Ishikawa (cell line): ENCODE measurements around the gene PRUNE2.

ENCODE experiments used
- CEBPB ChIP-seq: IDR thresholded peaks from 2 replicates; pipeline ENCODE4 v1.6.1; 2012
- CREB1 ChIP-seq: IDR thresholded peaks from 2 replicates; pipeline ENCODE4 v1.6.1; 2012; ENCODE audit warnings: low read depth
- EGR1 ChIP-seq: IDR thresholded peaks from 2 replicates; pipeline ENCODE4 v1.6.1; 2012
- EP300 ChIP-seq: IDR thresholded peaks from 2 replicates; pipeline ENCODE4 v1.6.1; 2012; ENCODE audit warnings: borderline replicate concordance
- FOXM1 ChIP-seq: IDR thresholded peaks from 2 replicates; pipeline ENCODE4 v1.6.1; 2012; ENCODE audit warnings: low read depth, borderline replicate concordance
- NFIC ChIP-seq: IDR thresholded peaks from 2 replicates; pipeline ENCODE4 v1.6.1; 2012
- RAD21 ChIP-seq: IDR thresholded peaks from 2 replicates; pipeline ENCODE4 v1.6.1; 2012; ENCODE audit warnings: low read depth
- TAF1 ChIP-seq: IDR thresholded peaks from 2 replicates; pipeline ENCODE4 v1.6.1; 2012; ENCODE audit warnings: low read depth, mild to moderate bottlenecking
- TCF12 ChIP-seq: IDR thresholded peaks from 2 replicates; pipeline ENCODE4 v1.6.1; 2012; ENCODE audit warnings: low read depth
- TEAD4 ChIP-seq: IDR thresholded peaks from 2 replicates; pipeline ENCODE4 v1.6.1; 2012
- YY1 ChIP-seq: IDR thresholded peaks from 2 replicates; pipeline ENCODE4 v1.6.1; 2012; ENCODE audit warnings: low read depth
- ZBTB7A ChIP-seq: IDR thresholded peaks from 2 replicates; pipeline ENCODE4 v1.6.1; 2012; ENCODE audit warnings: low read depth
- TF ChIP-seq, protein P1 (sequence below): IDR thresholded peaks from 2 replicates; pipeline ENCODE4 v1.6.1; 2012
- TF ChIP-seq, protein P2 (sequence below): IDR thresholded peaks from 2 replicates; pipeline ENCODE4 v1.6.1; 2012
- TF ChIP-seq, protein P3 (sequence below): IDR thresholded peaks from 2 replicates; pipeline ENCODE4 v1.6.1; 2012; ENCODE audit warnings: low read depth, mild to moderate bottlenecking

PRUNE2 gene

DNA sequence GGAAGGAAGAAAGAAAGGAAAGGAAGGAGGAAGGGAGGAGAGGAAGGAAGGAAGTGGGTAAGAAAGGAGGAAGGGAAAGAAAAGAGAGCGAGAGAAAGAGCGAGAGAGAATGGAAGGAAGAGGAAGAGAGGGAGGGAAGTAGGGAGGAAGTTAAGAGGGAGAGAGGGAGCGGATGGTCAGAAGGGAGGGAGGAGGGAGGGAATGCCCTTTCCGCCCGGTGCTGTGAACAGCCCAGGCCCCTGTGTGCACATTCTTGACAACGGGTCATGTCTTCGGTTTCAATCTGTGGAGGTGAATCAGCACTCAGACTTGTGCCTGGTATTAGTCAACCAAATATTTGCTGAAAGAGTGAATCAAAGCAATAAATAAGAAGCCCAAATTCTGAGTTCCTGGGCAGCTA is 39.2 kb downstream of the PRUNE2 start:
- TF ChIP-seq NFIC (no peak), TCF12 (no peak)

DNA sequence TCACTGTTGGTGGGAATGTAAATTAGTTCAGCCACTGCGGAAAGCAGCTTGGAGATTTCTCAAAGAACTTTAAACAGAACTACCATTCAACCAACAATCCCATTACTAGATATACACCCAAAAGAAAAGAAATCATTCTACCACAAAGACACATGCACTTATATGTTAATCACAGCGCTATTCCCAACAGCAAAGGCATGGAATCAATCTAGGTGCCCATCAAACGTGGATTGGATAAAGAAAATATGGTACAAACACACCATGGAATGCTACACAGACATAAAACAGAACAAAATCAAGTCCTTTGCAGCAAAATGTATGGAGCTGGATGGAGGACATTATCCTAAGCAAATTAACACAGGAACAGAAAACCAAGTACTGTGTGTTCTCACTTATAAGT is 42.1 kb downstream of the PRUNE2 start:
- TF ChIP-seq TAF1 (no peak), YY1 (no peak), TCF12 (no peak), TEAD4 (no peak), NFIC (no peak), FOXM1 (no peak), EGR1 (no peak), RAD21 (no peak), CEBPB (no peak), EP300 (no peak), CREB1 (no peak), ZBTB7A (no peak)
- TF ChIP-seq, protein P1, sequence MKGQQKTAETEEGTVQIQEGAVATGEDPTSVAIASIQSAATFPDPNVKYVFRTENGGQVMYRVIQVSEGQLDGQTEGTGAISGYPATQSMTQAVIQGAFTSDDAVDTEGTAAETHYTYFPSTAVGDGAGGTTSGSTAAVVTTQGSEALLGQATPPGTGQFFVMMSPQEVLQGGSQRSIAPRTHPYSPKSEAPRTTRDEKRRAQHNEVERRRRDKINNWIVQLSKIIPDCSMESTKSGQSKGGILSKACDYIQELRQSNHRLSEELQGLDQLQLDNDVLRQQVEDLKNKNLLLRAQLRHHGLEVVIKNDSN: no peak
- TF ChIP-seq, protein P2, sequence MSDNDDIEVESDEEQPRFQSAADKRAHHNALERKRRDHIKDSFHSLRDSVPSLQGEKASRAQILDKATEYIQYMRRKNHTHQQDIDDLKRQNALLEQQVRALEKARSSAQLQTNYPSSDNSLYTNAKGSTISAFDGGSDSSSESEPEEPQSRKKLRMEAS: no peak
- TF ChIP-seq, protein P3, sequence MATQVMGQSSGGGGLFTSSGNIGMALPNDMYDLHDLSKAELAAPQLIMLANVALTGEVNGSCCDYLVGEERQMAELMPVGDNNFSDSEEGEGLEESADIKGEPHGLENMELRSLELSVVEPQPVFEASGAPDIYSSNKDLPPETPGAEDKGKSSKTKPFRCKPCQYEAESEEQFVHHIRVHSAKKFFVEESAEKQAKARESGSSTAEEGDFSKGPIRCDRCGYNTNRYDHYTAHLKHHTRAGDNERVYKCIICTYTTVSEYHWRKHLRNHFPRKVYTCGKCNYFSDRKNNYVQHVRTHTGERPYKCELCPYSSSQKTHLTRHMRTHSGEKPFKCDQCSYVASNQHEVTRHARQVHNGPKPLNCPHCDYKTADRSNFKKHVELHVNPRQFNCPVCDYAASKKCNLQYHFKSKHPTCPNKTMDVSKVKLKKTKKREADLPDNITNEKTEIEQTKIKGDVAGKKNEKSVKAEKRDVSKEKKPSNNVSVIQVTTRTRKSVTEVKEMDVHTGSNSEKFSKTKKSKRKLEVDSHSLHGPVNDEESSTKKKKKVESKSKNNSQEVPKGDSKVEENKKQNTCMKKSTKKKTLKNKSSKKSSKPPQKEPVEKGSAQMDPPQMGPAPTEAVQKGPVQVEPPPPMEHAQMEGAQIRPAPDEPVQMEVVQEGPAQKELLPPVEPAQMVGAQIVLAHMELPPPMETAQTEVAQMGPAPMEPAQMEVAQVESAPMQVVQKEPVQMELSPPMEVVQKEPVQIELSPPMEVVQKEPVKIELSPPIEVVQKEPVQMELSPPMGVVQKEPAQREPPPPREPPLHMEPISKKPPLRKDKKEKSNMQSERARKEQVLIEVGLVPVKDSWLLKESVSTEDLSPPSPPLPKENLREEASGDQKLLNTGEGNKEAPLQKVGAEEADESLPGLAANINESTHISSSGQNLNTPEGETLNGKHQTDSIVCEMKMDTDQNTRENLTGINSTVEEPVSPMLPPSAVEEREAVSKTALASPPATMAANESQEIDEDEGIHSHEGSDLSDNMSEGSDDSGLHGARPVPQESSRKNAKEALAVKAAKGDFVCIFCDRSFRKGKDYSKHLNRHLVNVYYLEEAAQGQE: no peak

DNA sequence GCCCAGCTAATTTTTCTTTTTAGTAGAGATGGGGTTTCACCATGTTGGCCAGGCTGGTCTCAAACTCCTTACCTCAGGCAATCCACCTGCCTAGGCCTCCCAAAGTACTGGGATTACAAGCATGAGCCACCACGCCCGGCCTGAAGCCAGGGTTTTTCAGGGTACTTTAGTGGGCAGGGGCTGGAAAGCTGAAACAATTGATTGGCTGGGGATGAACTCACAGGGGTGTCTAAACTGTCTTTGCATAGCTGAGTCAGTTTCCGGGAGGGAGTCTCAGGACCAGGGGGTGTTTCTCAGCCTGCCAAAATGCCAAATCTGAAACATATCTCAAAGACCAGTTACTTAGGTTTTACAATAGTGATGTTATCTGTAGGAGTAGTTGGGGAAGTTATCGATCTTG is 46.1 kb downstream of the PRUNE2 start:
- TF ChIP-seq FOXM1: no peak
- no peak for TF ChIP-seq CEBPB
- TF ChIP-seq EP300: no peak
- TF ChIP-seq, protein P1: no peak
- no peak for TF ChIP-seq ZBTB7A
- no peak for TF ChIP-seq EGR1

DNA sequence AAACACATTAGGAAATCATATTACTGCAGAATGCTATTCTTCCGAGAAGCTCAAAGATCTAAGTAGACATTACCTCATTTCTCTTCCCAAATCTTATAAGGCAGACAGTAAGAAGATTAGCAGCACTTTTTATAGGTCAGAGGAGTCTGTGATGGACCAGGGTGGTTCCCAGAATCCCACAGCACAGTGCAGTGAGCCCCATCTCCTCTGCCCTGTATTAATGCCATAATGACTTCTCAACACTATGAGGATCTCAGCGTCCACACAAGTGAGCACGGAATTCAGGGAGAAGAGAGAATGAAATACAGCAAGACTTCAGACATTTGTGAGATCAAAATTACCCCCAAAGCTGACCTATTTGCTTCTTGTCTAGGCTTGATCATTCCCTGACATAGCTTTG is 49.9 kb downstream of the PRUNE2 start:
- TF ChIP-seq, protein P1: no peak
- no peak for TF ChIP-seq EGR1
- no peak for TF ChIP-seq YY1
- no peak for TF ChIP-seq TAF1
- TF ChIP-seq EP300: no peak
- TF ChIP-seq, protein P3: no peak

DNA sequence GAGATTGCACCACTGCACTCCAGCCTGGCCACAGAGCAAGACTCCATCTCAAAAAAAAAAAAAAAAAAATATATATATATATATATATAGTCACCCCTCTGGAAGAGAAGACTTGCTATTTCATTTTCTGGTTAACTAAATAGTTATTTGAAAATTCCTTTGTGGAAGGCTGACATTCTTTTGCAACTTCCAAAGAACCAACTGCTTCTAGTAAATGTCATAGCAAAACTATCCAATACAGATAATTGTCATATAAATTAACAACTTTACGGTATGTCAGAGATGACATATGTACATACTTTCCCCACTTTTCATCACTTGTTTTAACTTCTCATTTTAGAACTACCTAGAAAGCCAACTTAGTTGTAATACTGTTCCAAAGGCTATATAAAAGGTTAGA is 50.9 kb downstream of the PRUNE2 start:
- TF ChIP-seq TCF12 (no peak), TEAD4 (no peak), NFIC (no peak), ZBTB7A (no peak), CEBPB (no peak), RAD21 (no peak), EP300 (no peak), FOXM1 (no peak), YY1 (no peak), EGR1 (no peak), TAF1 (no peak), CREB1 (no peak)
- TF ChIP-seq, protein P1: no peak
- TF ChIP-seq, protein P2: no peak
- TF ChIP-seq, protein P3: no peak
